Osteoblast (primary cell): ENCODE measurements around the gene LARP4B. TPM values are rescaled to one million over a fixed set of nuclear protein-coding genes. Genes with fewer than 3 reads are reported as not detected.

Experiments
- DNase-seq: peaks from one replicate; pipeline ENCODE4 v3.0.0; 2011; ENCODE audit warnings: low spot score, mixed read lengths; ENCODE audit not compliant: insufficient read length; ENCODE audit errors: missing footprints
- H2AFZ ChIP-seq: 2 replicates; pipeline ENCODE4 v1.6.0; 2011; ENCODE audit warnings: mild to moderate bottlenecking, low read length
- H3K27ac ChIP-seq: 2 replicates; pipeline ENCODE4 v1.5.1; 2011; ENCODE audit warnings: mild to moderate bottlenecking, low read depth, low read length, moderate library complexity
- H3K27me3 ChIP-seq: 2 replicates; pipeline ENCODE4 v1.6.0; 2012; ENCODE audit warnings: mild to moderate bottlenecking, control low read depth, inconsistent platforms, low read length, moderate library complexity; ENCODE audit not compliant: insufficient read depth
- H3K36me3 ChIP-seq: 2 replicates; pipeline ENCODE4 v1.5.1; 2011; ENCODE audit warnings: mild to moderate bottlenecking, low read length, control low read depth, moderate library complexity; ENCODE audit not compliant: insufficient read depth
- H3K4me1 ChIP-seq: 2 replicates; pipeline ENCODE4 v1.5.1; 2011; ENCODE audit warnings: mild to moderate bottlenecking, low read length, control low read depth, moderate library complexity; ENCODE audit not compliant: insufficient read depth
- H3K4me2 ChIP-seq: 2 replicates; pipeline ENCODE4 v1.6.0; 2011; ENCODE audit warnings: mild to moderate bottlenecking, low read length; ENCODE audit not compliant: insufficient read depth
- H3K4me3 ChIP-seq: fragments of 200-600 bp; sonication (generic); 3 replicates; pipeline ENCODE4 v1.5.1; 2012; ENCODE audit warnings: mild to moderate bottlenecking, low read length, inconsistent platforms; ENCODE audit not compliant: insufficient read depth
- H3K79me2 ChIP-seq: 2 replicates; pipeline ENCODE4 v1.6.0; 2012; ENCODE audit warnings: mild to moderate bottlenecking, low read length, control low read depth, inconsistent platforms; ENCODE audit not compliant: insufficient read depth
- H3K9me3 ChIP-seq: 2 replicates; pipeline ENCODE4 v1.5.1; 2011; ENCODE audit warnings: low read depth, low read length, control low read depth
- H4K20me1 ChIP-seq: 2 replicates; pipeline ENCODE4 v1.6.0; 2012; ENCODE audit warnings: mild to moderate bottlenecking, low read length, control low read depth; ENCODE audit not compliant: insufficient read depth
- total RNA-seq: library from RNA; depleted of rRNA; stranded (reverse); fragments of >200 nt; gene quantifications from 2 replicates; pipeline ENCODE4 v1.2.3, GENCODE V29; 2012
- TF ChIP-seq, protein P1 (sequence below): IDR thresholded peaks from 2 replicates; pipeline ENCODE4 v1.5.1; 2011; ENCODE audit warnings: mild to moderate bottlenecking, low read depth, low read length, moderate library complexity; ENCODE audit errors: extremely low read depth

LARP4B gene
- total RNA-seq, 1 donor: 46.0 TPM

DNA sequence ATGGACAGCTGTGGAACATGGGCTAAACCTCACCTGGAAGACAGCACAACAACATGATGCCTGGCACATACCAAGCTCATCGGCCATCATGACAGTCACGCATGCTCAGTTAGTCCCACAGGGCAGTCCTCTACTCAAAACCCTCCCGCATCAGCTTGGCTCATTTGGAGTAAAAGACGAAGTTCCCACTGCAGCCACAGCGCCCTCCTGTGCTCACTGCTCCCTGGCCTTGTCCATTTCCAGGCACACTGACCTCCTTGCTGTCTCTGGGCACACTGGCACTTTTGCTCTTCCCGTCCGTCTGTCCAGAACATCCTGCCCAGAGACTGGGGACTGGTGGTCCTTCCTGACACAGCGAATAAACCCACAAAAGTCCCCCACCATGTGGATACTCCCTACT, 66.2 kb downstream of the LARP4B start:
- no peak overlapping the region for H3K4me3 ChIP-seq
- TF ChIP-seq, protein P1, sequence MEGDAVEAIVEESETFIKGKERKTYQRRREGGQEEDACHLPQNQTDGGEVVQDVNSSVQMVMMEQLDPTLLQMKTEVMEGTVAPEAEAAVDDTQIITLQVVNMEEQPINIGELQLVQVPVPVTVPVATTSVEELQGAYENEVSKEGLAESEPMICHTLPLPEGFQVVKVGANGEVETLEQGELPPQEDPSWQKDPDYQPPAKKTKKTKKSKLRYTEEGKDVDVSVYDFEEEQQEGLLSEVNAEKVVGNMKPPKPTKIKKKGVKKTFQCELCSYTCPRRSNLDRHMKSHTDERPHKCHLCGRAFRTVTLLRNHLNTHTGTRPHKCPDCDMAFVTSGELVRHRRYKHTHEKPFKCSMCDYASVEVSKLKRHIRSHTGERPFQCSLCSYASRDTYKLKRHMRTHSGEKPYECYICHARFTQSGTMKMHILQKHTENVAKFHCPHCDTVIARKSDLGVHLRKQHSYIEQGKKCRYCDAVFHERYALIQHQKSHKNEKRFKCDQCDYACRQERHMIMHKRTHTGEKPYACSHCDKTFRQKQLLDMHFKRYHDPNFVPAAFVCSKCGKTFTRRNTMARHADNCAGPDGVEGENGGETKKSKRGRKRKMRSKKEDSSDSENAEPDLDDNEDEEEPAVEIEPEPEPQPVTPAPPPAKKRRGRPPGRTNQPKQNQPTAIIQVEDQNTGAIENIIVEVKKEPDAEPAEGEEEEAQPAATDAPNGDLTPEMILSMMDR: peak; percentile 10
- peaks cover 25% of the 10 kb centered on the region for H4K20me1 ChIP-seq
- no peak overlapping the region for H3K27ac ChIP-seq
- peaks cover 69% of the 10 kb centered on the region for H3K79me2 ChIP-seq
- H3K4me2 ChIP-seq: no peak overlapping the region
- H3K36me3 ChIP-seq: peaks cover 38% of the 10 kb centered on the region
- no peak for DNase-seq
- H3K4me1 ChIP-seq: no peaks in the 10 kb centered on the region
- no peak overlapping the region for H2AFZ ChIP-seq
- H3K9me3 ChIP-seq: no peaks in the 10 kb centered on the region
- H3K27me3 ChIP-seq: no peaks in the 10 kb centered on the region

DNA sequence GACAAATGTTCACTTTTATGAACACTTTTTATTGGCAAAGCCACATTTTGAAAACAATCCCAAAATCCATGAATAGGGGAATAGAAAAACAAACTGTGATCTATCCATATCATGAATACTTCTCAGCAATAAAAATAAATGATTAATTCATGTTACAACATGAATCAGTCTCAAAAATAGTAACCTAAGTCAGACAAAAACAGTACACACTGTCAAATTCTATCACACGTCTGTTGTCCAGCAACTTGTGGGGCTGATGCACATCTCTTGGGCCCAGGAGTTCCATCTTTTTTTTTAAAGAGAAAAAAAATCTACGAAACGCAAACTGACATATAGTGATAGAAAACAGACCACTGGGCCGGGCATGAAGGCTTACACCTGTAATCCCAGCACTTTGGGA, 71.0 kb downstream of the LARP4B start:
- TF ChIP-seq, protein P1: no peak
- DNase-seq: no peak
- Histone ChIP-seq H3K36me3 (peaks cover 34% of the 10 kb centered on the region), H3K4me1 (no peaks in the 10 kb centered on the region), H3K4me2 (no peak overlapping the region), H3K4me3 (no peak overlapping the region), H3K27me3 (no peaks in the 10 kb centered on the region), H3K79me2 (peaks cover 71% of the 10 kb centered on the region), H4K20me1 (peaks cover 12% of the 10 kb centered on the region), H3K27ac (no peak overlapping the region), H2AFZ (no peak overlapping the region), H3K9me3 (no peaks in the 10 kb centered on the region)

- Histone ChIP-seq H3K79me2 (peaks cover 84% of the 10 kb centered on the region), H4K20me1 (peaks cover 6% of the 10 kb centered on the region), H3K36me3 (peaks cover 30% of the 10 kb centered on the region)
These were observed 74.9 kb downstream of the LARP4B start for GRCh38 chr10:856416-857157.

DNA sequence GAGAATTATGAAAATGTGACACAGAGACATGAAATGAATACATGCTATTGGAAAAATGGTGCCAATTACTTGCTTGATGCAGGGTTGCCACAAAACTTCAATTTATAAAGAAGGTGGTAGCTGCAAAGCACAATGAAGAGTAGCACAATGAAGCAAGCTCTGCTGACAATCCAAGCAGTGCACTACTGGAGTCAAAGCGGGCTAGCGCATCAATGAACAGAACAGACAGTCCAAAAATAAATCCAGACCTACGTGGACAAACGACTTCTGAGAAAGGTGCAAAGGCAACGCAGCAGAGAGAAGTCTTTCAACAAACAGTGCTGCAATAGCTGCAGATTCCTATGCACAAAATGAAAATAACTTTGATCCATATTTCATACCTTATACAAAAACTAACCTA, 75.8 kb downstream of the LARP4B start:
- Histone ChIP-seq H3K27me3 (no peaks in the 10 kb centered on the region), H3K79me2 (peaks cover 90% of the 10 kb centered on the region), H3K4me3 (no peak overlapping the region), H3K4me2 (no peak overlapping the region), H3K4me1 (no peaks in the 10 kb centered on the region), H3K36me3 (peaks cover 25% of the 10 kb centered on the region), H4K20me1 (peaks cover 6% of the 10 kb centered on the region), H2AFZ (no peak overlapping the region), H3K9me3 (no peaks in the 10 kb centered on the region), H3K27ac (no peak overlapping the region)
- TF ChIP-seq, protein P1: no peak
- no peak for DNase-seq

More at GRCh38 chr10:856416-857157, 74.9 kb downstream of the LARP4B start:
- Histone ChIP-seq H2AFZ (no peak overlapping the region), H3K9me3 (no peaks in the 10 kb centered on the region), H3K4me2 (no peak overlapping the region), H3K4me1 (no peaks in the 10 kb centered on the region), H3K4me3 (no peak overlapping the region), H3K27ac (no peak overlapping the region), H3K27me3 (no peaks in the 10 kb centered on the region)
- TF ChIP-seq, protein P1: no peak
- no peak for DNase-seq
